ENCODE measurements around the gene RECQL5. TPM values are rescaled to one million over a fixed set of nuclear protein-coding genes. Genes with fewer than 3 reads are reported as not detected.

Gene RECQL5
- polyA plus RNA-seq (2014; cell fraction: cytosol; rRNA removed), result 23.7 and 26.3 TPM in 2 replicates
- polyA plus RNA-seq (2014; cell fraction: nucleus; rRNA removed), result 82.8 and 109 TPM in 2 replicates

DNA sequence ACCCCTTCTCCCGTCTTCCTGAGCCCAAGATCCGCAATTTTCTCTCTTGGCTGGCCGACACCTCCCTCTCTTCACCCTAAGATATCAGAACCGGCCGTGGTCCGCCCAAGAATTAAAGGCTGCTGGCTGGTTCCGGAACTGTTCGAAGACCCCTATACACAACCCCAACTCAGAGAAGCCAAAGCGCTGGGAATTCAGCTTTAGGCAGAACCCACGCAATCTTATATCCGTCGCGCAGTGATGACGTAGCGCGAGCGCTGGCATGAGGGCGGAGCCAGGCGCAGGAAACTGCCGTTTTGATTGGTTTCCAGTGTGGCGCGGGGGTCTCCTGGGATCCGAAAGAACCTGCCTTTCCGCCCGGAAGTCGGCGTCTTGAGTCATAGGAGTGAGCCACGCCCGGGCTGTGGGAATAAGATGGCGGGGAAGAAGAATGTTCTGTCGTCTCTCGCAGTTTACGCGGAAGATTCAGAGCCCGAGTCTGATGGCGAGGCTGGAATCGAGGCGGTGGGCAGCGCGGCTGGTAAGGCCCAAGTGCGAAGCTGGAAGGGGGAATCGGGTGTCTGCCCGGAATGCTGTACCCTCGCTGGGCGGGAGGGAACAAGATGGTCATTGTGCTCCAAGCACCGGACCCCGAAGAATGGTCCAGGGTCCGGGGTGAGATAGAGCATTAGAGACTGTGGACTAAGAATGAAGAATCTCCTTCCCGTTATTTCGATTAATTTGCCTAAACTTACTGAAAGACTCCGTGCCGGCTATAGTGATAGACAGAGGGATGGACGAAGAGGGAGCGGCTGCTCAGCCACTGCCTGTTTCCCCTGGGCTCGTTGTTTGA lies at the start of gene RECQL5, which contains the start of gene SAP30BP:
Gene RECQL5 (minus strand): TSS at position 196 of the 832 bp plus-strand sequence. CDS start 597 bp downstream, outside the sequence.
Gene SAP30BP (plus strand): TSS at position 380 of the 832 bp plus-strand sequence. CDS start 35 bp downstream, at position 415.
- peak; percentile 99 for DNase-seq (ENCODE audit: low spot score)

- no peak for DNase-seq (ENCODE audit: low spot score)
Observed at GRCh38 chr17:75712446-75712845, 45.5 kb upstream of the RECQL5 start.

GRCh38 chr17:75707079-75707571 lies 40.2 kb upstream of the RECQL5 start:
- DNase-seq (ENCODE audit: low spot score), result no peak

GRCh38 chr17:75706042-75706728 lies 39.2 kb upstream of the RECQL5 start:
- DNase-seq (ENCODE audit: low spot score), result no peak

- DNase-seq (ENCODE audit: low spot score), result no peak
Observed at GRCh38 chr17:75704963-75705875, 38.3 kb upstream of the RECQL5 start.

- no peak for DNase-seq (ENCODE audit: low spot score)
Observed at GRCh38 chr17:75703591-75703990, 36.6 kb upstream of the RECQL5 start.

- no peak for DNase-seq (ENCODE audit: low spot score)
Observed at GRCh38 chr17:75703191-75703590, 36.2 kb upstream of the RECQL5 start.

DNA sequence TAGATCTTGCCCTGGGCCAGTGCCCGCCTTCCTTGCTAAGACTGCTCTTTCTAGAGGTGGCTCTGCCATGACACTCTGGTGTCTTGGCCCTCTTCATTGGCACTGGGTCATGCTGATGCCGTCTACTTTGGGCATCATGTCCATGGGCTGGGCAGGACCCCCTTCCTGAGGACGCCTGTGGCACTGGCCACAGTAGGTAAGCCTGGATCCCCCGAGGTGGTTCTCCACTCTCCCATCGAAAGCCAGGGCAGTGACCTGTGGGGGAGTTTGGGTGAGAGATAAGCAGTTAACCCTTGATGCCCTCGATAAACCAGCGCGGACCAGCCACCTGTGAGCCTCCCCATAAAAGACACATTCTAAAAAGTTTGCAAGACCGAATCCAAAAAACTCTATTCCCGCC lies 34.3 kb upstream of the RECQL5 start:
- DNase-seq (ENCODE audit: low spot score), result no peak

- no peak for DNase-seq (ENCODE audit: low spot score)
Observed at GRCh38 chr17:75698659-75699058, 31.7 kb upstream of the RECQL5 start.

DNA sequence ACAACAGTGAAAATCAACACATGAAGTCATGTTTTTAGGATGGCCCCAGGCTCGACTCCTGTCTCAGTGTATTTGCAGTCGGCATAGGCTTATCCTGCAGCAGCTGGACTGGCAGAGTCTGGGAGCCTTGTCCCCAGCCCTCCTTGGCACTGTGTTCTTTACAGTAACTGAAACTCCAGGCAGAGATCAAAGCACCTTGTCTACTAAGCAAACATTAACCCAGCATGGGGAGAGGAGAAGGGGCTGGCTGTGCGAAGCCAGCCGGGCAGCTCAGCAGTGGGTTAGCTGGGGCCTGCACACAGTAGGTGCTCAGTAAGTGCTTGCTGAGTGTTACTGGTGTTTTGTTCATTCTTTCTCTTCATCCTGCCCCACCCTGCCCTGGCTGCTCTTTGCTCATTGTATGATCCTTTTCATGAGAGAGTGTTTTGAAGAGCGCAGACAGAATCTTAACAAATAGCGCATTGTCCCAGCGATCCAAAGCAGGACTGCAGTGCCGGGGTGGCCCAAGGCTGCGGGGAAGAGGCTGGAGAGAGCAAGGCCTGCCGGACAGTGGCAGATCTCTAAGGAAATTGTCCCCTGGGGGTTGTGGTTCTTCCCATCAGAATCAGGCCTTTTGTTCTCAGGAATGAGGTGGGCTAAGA lies 30.8 kb upstream of the RECQL5 start:
- DNase-seq (ENCODE audit: low spot score), result no peak

DNA sequence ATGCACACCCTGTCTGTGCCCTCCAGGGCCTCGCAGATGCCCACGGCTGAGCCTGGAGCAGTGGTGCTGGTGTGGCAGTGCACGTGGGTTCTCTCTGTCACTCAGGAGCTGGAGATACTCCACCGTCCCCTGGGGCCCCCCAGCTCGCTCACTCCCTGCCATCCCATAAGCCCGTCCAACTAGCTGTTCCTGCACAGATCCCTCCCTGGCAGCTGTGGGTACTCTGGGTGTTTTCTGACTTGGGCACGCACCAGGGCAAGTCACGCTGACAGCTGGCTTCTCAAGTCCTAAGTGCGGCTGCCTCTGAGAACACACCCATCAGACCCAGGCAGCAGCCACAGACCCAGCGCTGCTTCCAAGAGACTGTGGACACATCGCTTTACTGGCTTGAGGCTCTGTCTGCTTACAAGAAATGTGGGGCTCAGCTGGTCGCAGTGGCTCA lies 28.9 kb upstream of the RECQL5 start:
- no peak for DNase-seq (ENCODE audit: low spot score)

DNA sequence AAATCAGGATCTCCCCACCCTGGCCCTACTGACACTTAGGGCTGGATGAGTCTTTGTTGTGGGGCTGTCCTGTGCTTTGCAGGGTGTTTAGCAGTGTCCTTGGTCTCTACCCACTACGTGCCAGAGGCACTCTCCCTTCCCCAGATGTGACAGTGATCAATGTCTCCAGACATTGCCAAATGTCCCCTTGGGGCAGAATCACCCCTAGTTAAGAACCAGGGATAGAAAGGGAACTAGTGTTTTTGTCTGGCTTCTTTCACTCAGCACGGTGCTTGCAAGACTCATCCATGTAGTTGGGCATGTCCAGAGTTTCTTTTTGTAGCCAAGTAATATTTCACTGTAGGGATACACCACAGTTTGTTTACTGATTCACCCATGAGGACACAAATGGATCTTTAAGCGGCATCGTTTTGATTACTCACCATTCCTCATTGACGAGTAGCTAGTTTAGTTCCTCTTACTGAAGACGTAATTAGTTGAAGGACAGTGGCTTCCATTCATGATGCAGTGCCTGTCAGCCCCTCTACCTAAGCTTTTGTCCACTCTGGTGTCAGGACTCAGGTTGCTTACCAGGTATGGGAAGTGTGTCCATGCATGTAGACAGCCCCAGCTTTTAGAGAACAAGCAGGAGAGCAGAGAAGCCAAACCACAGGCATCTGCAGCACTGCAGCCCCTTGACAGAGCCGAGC lies 28.3 kb upstream of the RECQL5 start:
- no peak for DNase-seq (ENCODE audit: low spot score)

GRCh38 chr17:75694536-75694935 lies 27.6 kb upstream of the RECQL5 start:
- no peak for DNase-seq (ENCODE audit: low spot score)

- no peak for DNase-seq (ENCODE audit: low spot score)
Observed at GRCh38 chr17:75693500-75694481, 26.8 kb upstream of the RECQL5 start.

DNA sequence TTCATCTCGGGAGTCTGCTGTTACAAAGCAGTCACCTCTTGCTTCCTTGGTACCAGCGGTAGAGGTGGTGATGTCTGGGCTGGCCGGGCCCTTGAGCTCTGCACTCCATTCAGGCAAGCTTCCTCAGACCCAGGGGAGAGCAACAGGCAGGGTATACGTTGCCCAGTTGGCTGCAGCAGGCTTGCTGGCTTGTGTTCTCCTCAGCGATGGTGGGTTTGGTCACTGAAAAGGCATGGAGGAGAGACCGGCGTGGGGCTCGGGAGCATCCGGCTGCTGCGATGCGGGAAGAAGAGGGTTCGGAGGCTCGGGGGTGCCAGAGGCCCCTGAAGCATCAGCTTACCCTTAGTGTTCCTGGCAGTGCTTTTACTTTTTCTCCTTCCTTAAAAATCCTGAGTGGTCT lies 26.0 kb upstream of the RECQL5 start:
- DNase-seq (ENCODE audit: low spot score), result no peak

DNA sequence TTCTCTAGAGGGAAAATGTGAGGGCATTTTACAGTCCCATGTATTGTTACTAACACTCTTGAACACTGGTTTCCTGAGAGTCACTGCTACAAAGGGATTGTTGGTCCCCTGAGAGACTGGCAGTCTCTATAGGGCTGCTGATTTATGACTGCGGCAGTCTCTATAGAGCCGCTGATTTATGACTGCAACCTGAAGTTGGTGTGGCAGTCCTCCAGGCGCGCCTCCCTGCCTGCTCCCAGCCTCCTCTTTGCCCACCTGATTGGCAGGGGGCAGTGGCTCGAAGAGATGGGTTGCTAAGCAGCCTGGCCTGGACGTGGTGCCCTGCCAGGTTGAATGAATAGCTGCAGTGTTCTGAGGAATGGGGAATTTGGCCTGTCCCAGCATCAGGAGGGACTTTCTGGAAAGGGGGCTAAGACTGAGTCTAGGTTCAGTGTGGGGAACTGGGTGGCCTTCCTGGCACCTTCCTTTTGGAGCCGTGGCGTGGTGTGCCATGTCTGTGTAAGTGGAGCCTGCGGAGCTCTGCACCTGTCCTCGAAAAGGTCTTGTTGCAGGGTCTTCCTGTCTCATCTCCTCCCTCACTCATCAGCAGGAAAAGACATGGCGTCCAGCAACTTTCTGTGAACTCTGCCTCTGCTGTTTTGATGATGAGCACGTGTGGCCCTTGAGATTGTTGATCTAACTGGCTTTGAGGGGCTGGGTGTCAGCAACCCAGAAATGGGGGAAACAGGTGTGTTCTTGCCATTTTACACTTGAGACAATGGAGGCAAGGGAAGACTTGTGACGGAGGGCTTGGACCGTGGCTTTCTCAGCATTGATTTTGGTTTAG lies 25.1 kb upstream of the RECQL5 start:
- DNase-seq (ENCODE audit: low spot score), result no peak

GRCh38 chr17:75691371-75691791 lies 24.4 kb upstream of the RECQL5 start:
- DNase-seq (ENCODE audit: low spot score), result no peak

GRCh38 chr17:75689441-75689873 lies 22.5 kb upstream of the RECQL5 start:
- DNase-seq (ENCODE audit: low spot score), result no peak
